Vagina (tissue), 2 donors: ENCODE results near the gene PBX1.

ENCODE experiments used
- CTCF ChIP-seq, 3 experiments: fragments of 450-650 bp in 2 of 3; fragments of 200-600 bp in 1 of 3; sonication (generic) in 1 of 3; IDR thresholded peaks; one replicate each; pipeline ENCODE4 v1.5.1; 2017 to 2019; ENCODE audit warnings: antibody characterized with exemption in 3 of 3, mild to moderate bottlenecking in 2 of 3, moderate library complexity in 2 of 3
- POLR2A ChIP-seq, 2 donors: fragments of 450-650 bp; IDR thresholded peaks; one replicate each; pipeline ENCODE4 v1.6.1; 2017; ENCODE audit warnings: antibody characterized with exemption in 2 of 2, mild to moderate bottlenecking in 2 of 2, moderate library complexity in 2 of 2
- POLR2AphosphoS5 ChIP-seq, 2 donors: sonication (generic); formaldehyde crosslinking; IDR thresholded peaks; one replicate each; pipeline ENCODE4 v1.9.0; 2017; ENCODE audit warnings: antibody characterized with exemption in 2 of 2, mild to moderate bottlenecking in 2 of 2, low read depth in 1 of 2; ENCODE audit not compliant: insufficient read depth in 1 of 2

- TF ChIP-seq POLR2A (IDR thresholded peaks at IDR 0.05): no peak
- no peak for TF ChIP-seq CTCF (IDR thresholded peaks at IDR 0.05)
- no peak for TF ChIP-seq POLR2AphosphoS5 (IDR thresholded peaks at IDR 0.05; ENCODE audit: insufficient read depth in 1 of 2, low read depth in 1 of 2)
Measured at GRCh38 chr1:164604541-164604940, 45.6 kb downstream of the PBX1 start.
